Measurements from ENCODE around the gene RBSN.

RBSN gene

GRCh38 chr3:15060029-15060428 lies 38.9 kb downstream of the RBSN start:
- TF ChIP-seq L3MBTL2 (conservative IDR thresholded peaks at IDR 0.05): no peak
- no peak for TF ChIP-seq ZNF384 (IDR thresholded peaks at IDR 0.05)
- TF ChIP-seq HDGF (IDR thresholded peaks at IDR 0.05; ENCODE audit: borderline replicate concordance): no peak
- TF ChIP-seq TARDBP (IDR thresholded peaks at IDR 0.05): no peak
- TF ChIP-seq ARNT (IDR thresholded peaks at IDR 0.05): no peak
- TF ChIP-seq SUZ12 (IDR thresholded peaks at IDR 0.05): no peak
- no peak for TF ChIP-seq ELF4 (IDR thresholded peaks at IDR 0.05)
- TF ChIP-seq LEF1 (IDR thresholded peaks at IDR 0.05; ENCODE audit: borderline replicate concordance): no peak
- no peak for TF ChIP-seq FOXA1 (IDR thresholded peaks at IDR 0.05)
- TF ChIP-seq CTBP1 (IDR thresholded peaks at IDR 0.05; ENCODE audit: borderline replicate concordance): no peak
- TF ChIP-seq PKNOX1 (IDR thresholded peaks at IDR 0.05): no peak
- no peak for TF ChIP-seq SP1 (IDR thresholded peaks at IDR 0.05)
- TF ChIP-seq FOXM1 (IDR thresholded peaks at IDR 0.05; ENCODE audit: borderline replicate concordance): no peak
- no peak for TF ChIP-seq FOXK2 (IDR thresholded peaks at IDR 0.05)
- TF ChIP-seq NFRKB (IDR thresholded peaks at IDR 0.05): no peak
- no peak for TF ChIP-seq BHLHE40 (IDR thresholded peaks at IDR 0.05; ENCODE audit: borderline replicate concordance)
- no peak for DNase-seq (ENCODE audit: extremely low spot score)
- ChIA-PET CTCF (no interaction called here), POLR2A (interaction anchor here (0.7 to 1.3 kb wide), 3 partner anchors 9 to 18 kb away, joined by 3 read pairs; no protein-coding TSS in a partner anchor)

- ChIA-PET CTCF (no interaction called here), POLR2A (no interaction called here)
- TF ChIP-seq SP1 (IDR thresholded peaks at IDR 0.05) (no peak), TARDBP (IDR thresholded peaks at IDR 0.05) (no peak)
- no peak for DNase-seq (ENCODE audit: extremely low spot score)
Measured at GRCh38 chr3:15056676-15057404, 42.1 kb downstream of the RBSN start.

GRCh38 chr3:15055019-15055557 lies 43.9 kb downstream of the RBSN start:
- TF ChIP-seq SP1 (IDR thresholded peaks at IDR 0.05) (no peak), L3MBTL2 (conservative IDR thresholded peaks at IDR 0.05) (no peak), CTBP1 (IDR thresholded peaks at IDR 0.05; ENCODE audit: borderline replicate concordance) (no peak), PKNOX1 (IDR thresholded peaks at IDR 0.05) (no peak), ARNT (IDR thresholded peaks at IDR 0.05) (no peak), NFRKB (IDR thresholded peaks at IDR 0.05) (no peak), TARDBP (IDR thresholded peaks at IDR 0.05) (no peak), LEF1 (IDR thresholded peaks at IDR 0.05; ENCODE audit: borderline replicate concordance) (no peak), FOXM1 (IDR thresholded peaks at IDR 0.05; ENCODE audit: borderline replicate concordance) (no peak), ZNF384 (IDR thresholded peaks at IDR 0.05) (no peak), HDGF (IDR thresholded peaks at IDR 0.05; ENCODE audit: borderline replicate concordance) (no peak)
- POLR2A ChIA-PET: no interaction called here
- CTCF ChIA-PET: no interaction called here
- no peak for DNase-seq (ENCODE audit: extremely low spot score)

GRCh38 chr3:15053541-15053940 lies 45.4 kb downstream of the RBSN start:
- CTCF ChIA-PET: no interaction called here
- DNase-seq (ENCODE audit: extremely low spot score): no peak
- no peak for TF ChIP-seq FOXA1 (IDR thresholded peaks at IDR 0.05)
- TF ChIP-seq CTBP1 (IDR thresholded peaks at IDR 0.05; ENCODE audit: borderline replicate concordance): no peak
- TF ChIP-seq PKNOX1 (IDR thresholded peaks at IDR 0.05): no peak
- no peak for TF ChIP-seq FOXK2 (IDR thresholded peaks at IDR 0.05)
- no peak for TF ChIP-seq ARNT (IDR thresholded peaks at IDR 0.05)
- no peak for TF ChIP-seq NFRKB (IDR thresholded peaks at IDR 0.05)
- TF ChIP-seq BHLHE40 (IDR thresholded peaks at IDR 0.05; ENCODE audit: borderline replicate concordance): no peak
- no peak for TF ChIP-seq SUZ12 (IDR thresholded peaks at IDR 0.05)
- TF ChIP-seq LEF1 (IDR thresholded peaks at IDR 0.05; ENCODE audit: borderline replicate concordance): no peak
- no peak for TF ChIP-seq L3MBTL2 (conservative IDR thresholded peaks at IDR 0.05)
- no peak for TF ChIP-seq TARDBP (IDR thresholded peaks at IDR 0.05)
- TF ChIP-seq SP1 (IDR thresholded peaks at IDR 0.05): no peak
- TF ChIP-seq HDGF (IDR thresholded peaks at IDR 0.05; ENCODE audit: borderline replicate concordance): no peak
- POLR2A ChIA-PET: interaction anchor here (1.5 kb wide), 1 partner anchor 11 kb away, joined by 5 read pairs; the partner anchor contains the start of gene MRPS25

- CTCF ChIA-PET: no interaction called here
- DNase-seq (ENCODE audit: extremely low spot score): no peak
- TF ChIP-seq PKNOX1 (IDR thresholded peaks at IDR 0.05): no peak
- no peak for TF ChIP-seq SP1 (IDR thresholded peaks at IDR 0.05)
- TF ChIP-seq LEF1 (IDR thresholded peaks at IDR 0.05; ENCODE audit: borderline replicate concordance): no peak
- no peak for TF ChIP-seq ARNT (IDR thresholded peaks at IDR 0.05)
- TF ChIP-seq NFRKB (IDR thresholded peaks at IDR 0.05): no peak
- TF ChIP-seq CTBP1 (IDR thresholded peaks at IDR 0.05; ENCODE audit: borderline replicate concordance): no peak
- TF ChIP-seq BHLHE40 (IDR thresholded peaks at IDR 0.05; ENCODE audit: borderline replicate concordance): no peak
- TF ChIP-seq FOXA1 (IDR thresholded peaks at IDR 0.05): no peak
- TF ChIP-seq TARDBP (IDR thresholded peaks at IDR 0.05): no peak
- no peak for TF ChIP-seq FOXK2 (IDR thresholded peaks at IDR 0.05)
- no peak for TF ChIP-seq ELF4 (IDR thresholded peaks at IDR 0.05)
- TF ChIP-seq ZNF384 (IDR thresholded peaks at IDR 0.05): no peak
- TF ChIP-seq SUZ12 (IDR thresholded peaks at IDR 0.05): no peak
- POLR2A ChIA-PET: interaction anchor here (1.5 kb wide), 1 partner anchor 12 kb away, joined by 5 read pairs; the partner anchor contains the start of gene MRPS25
Measured at GRCh38 chr3:15052335-15053242, 46.4 kb downstream of the RBSN start.
